Thymus (tissue), 11 donors: ENCODE results near the gene GSK3B. TPM values are rescaled to one million over a fixed set of nuclear protein-coding genes. Genes with fewer than 3 reads are reported as not detected.

Source experiments
- DNase-seq, 9 donors: peaks; one replicate each; pipeline ENCODE4 v3.0.0-alpha.2; 2013; ENCODE audit warnings: low spot score in 9 of 9, low read depth in 6 of 9, missing footprints in 1 of 9
- H3K27ac ChIP-seq, 2 donors: one replicate each; pipeline ENCODE4 v1.5.1; 2013; ENCODE audit warnings: control low read depth in 1 of 2, low read depth in 1 of 2, low read length in 1 of 2, mild to moderate bottlenecking in 1 of 2, moderate library complexity in 1 of 2
- H3K27me3 ChIP-seq, 2 donors: one replicate each; pipeline ENCODE4 v1.5.1; 2013; ENCODE audit warnings: low read length in 1 of 2; ENCODE audit not compliant: control insufficient read depth in 2 of 2, insufficient read depth in 1 of 2
- H3K36me3 ChIP-seq, 2 donors: one replicate each; pipeline ENCODE4 v1.5.1; 2013; ENCODE audit warnings: low read length in 1 of 2, mild to moderate bottlenecking in 1 of 2, moderate library complexity in 1 of 2; ENCODE audit not compliant: control insufficient read depth in 2 of 2, insufficient read depth in 2 of 2
- H3K4me1 ChIP-seq, 2 donors: one replicate each; pipeline ENCODE4 v1.5.1; 2013; ENCODE audit warnings: low read length in 2 of 2; ENCODE audit not compliant: control insufficient read depth in 2 of 2, insufficient read depth in 2 of 2
- H3K4me3 ChIP-seq, 2 donors: one replicate each; pipeline ENCODE4 v1.5.1; 2013; ENCODE audit warnings: low read length in 2 of 2, control low read depth in 1 of 2, mild to moderate bottlenecking in 1 of 2
- H3K9me3 ChIP-seq, 2 donors: one replicate each; pipeline ENCODE4 v1.5.1; 2013; ENCODE audit warnings: low read length in 1 of 2, mild to moderate bottlenecking in 1 of 2; ENCODE audit not compliant: control insufficient read depth in 2 of 2, insufficient read depth in 1 of 2
- WGBS: extraction: QIAGEN DNeasy Blood & Tissue Kit; methylation state at CpG from one replicate; pipeline ENCODE4 v1.1.7; 2013; 5-methylcytosine and 5-hydroxymethylcytosine counted together
- polyA plus RNA-seq: library from polyadenylated mRNA; stranded (reverse); fragments of 200-250 nt; gene quantifications from one replicate; pipeline ENCODE4 v1.2.3, GENCODE V29; 2013
- total RNA-seq: library from RNA; stranded (reverse); fragments of 120-200 nt; gene quantifications from one replicate; pipeline ENCODE4 v1.2.4, GENCODE V29; 2013
- donor health status: healthy.

GSK3B gene
- total and polyA plus RNA-seq, 2 donors, result 10.9 to 34.0 TPM

DNA sequence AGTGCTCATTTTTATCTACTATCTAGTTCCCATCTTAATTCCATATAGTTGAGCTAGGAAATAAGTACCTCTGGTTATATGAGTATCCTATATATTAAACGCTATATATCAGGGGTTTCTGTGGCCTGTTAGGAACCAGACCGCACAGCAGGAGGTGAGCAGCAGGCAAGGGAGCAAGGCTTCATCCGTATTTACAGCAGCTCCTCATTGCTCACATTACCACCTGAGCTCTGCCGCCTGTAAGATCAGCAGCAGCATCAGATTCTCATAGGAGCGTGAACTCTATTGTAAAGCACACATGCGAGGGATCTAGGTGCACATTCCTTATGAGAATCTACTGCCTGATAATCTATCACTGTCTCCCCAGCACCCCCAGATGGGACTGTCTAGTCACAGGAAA is 23.0 kb downstream of the GSK3B start:
- peaks cover 0 to 2% of the 10 kb centered on the region in 2 donors for H3K36me3 ChIP-seq
- H3K4me1 ChIP-seq, result no peaks in the 10 kb centered on the region
- H3K4me3 ChIP-seq, result no peak overlapping the region
- peaks cover 0 to 3% of the 10 kb centered on the region in 2 donors for H3K9me3 ChIP-seq
- no peak overlapping the region for H3K27ac ChIP-seq
- WGBS, result 97% methylated on average over 6 of the region's 6 CpGs
- no peak for DNase-seq
- H3K27me3 ChIP-seq, result no peaks in the 10 kb centered on the region

DNA sequence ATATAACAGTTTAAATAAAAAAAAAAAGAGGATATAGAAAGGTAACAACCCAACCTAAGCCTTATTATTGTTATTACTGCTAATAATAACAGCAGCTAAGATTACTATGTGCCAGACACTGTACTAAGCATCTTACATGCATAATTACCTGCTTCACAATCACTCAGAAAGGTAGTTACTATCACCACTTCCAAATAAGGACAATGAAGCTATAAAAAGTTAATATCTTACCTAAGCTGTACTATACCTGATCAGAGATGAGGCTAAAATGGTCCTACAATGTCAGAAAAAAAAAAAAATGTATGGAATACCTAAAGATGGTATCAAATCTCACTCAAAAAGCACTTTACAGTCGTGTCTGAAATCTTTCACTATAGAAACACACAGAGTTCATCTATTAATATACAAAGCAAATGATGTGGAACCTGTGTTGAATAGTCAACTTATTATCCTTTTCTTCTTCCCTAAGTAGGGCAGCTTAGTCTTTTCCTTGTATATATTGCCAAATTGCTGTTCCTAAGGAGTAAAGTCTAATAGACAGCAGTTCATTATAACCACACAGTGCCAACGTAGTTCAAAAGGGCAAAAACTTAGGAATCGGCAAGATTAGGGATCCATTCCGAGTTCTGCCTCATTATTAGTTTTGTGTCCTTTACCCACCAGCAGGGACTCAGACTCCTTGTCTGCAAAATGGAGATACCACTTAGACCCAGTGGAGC is 23.8 kb downstream of the GSK3B start:
- WGBS, result 97% methylated on average over 4 of the region's 4 CpGs
- H3K4me3 ChIP-seq, result no peak overlapping the region
- no peak for DNase-seq
- H3K4me1 ChIP-seq, result no peaks in the 10 kb centered on the region
- H3K9me3 ChIP-seq, result peaks cover 0 to 3% of the 10 kb centered on the region in 2 donors
- no peaks in the 10 kb centered on the region for H3K27me3 ChIP-seq
- H3K27ac ChIP-seq, result no peak overlapping the region
- peaks cover 0 to 2% of the 10 kb centered on the region in 2 donors for H3K36me3 ChIP-seq

DNA sequence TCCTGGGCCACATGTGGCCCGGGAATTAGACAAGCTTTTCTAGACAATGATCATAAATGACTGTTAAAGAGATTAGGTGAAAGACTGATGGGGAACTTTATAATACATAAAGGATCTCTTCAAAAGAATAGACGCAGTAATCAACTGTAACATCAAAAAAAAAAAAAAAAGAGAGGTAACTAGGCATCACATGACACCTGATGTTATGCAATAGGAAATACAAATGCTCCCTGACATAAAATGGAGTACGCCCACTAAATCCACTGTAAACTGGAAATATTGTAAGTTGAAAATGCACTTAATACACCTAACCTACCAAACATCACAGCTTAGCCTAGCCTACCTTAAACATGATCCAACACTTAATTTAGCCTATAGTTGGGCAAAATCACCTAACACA is 27.2 kb downstream of the GSK3B start:
- Histone ChIP-seq H3K36me3 (peaks cover 0 to 2% of the 10 kb centered on the region in 2 donors), H3K27ac (no peak overlapping the region), H3K27me3 (no peaks in the 10 kb centered on the region), H3K9me3 (no peaks in the 10 kb centered on the region), H3K4me3 (no peak overlapping the region), H3K4me1 (no peaks in the 10 kb centered on the region)
- DNase-seq, result no peak
- 91% methylated on average over 3 of the region's 3 CpGs for WGBS

DNA sequence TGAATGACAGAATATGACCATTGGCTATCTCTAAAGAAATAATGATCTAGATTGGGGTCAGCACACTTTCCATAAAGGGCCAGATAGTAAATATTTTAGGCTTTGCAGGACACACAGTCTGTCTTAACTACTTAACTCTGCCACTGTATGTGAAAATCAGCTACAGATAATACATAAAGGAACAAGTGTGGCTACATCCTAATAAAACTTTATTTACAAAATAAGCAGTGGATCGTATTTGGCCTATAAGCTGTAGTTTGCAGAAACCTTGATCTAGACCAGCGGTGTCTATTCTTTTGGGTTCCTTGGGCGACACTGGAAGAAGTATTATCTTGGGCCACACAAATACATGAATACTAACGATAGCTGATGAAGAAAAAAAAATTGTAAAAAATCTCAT is 27.6 kb downstream of the GSK3B start:
- H3K36me3 ChIP-seq, result peaks cover 0 to under 1% of the 10 kb centered on the region in 2 donors
- no peaks in the 10 kb centered on the region for H3K9me3 ChIP-seq
- DNase-seq, result no peak
- H3K4me3 ChIP-seq, result no peak overlapping the region
- 86% methylated on average over 4 of the region's 4 CpGs for WGBS
- H3K27ac ChIP-seq, result no peak overlapping the region
- H3K4me1 ChIP-seq, result no peaks in the 10 kb centered on the region
- H3K27me3 ChIP-seq, result no peaks in the 10 kb centered on the region

DNA sequence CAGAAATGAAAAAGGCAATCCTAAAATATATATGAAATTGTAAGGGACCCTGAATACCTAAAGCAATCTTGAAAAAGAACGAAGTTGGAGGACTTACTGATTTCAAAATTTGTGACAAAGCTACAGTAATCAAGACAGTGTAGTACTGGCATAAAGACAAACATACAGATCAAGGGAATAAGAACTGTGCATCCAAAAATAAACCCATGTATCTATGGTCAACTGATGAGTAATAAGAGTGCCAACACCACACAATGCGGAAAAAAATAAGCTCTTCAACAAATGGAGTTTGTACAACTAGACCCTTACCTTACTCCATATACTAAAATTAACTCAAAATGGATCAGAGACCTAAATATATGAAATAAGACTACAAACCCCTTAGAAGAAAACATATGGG is 29.6 kb downstream of the GSK3B start:
- WGBS, result 97% methylated on average over 2 of the region's 2 CpGs
- no peaks in the 10 kb centered on the region for H3K9me3 ChIP-seq
- H3K27me3 ChIP-seq, result no peaks in the 10 kb centered on the region
- no peak for DNase-seq
- H3K27ac ChIP-seq, result no peak overlapping the region
- no peak overlapping the region for H3K4me3 ChIP-seq
- H3K36me3 ChIP-seq, result no peaks in the 10 kb centered on the region
- H3K4me1 ChIP-seq, result no peaks in the 10 kb centered on the region

DNA sequence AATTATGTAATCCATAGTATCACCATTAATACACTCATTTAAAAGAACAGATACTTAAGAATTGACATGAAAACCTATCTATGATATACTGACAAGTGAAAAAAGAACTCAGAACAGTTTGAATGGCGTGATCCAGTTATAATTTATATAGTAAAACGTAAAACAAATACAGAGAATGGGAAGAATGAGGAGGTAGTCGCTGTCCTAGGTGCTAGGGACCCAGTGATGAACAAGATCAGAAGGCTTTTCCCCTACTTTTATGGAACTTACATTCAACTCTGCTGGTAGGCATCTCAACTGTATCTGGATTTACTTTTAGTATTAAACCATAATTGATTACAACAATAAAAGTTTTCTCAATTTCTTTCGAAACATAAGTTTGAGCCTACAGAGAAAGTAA is 31.8 kb downstream of the GSK3B start:
- no peaks in the 10 kb centered on the region for H3K36me3 ChIP-seq
- H3K4me3 ChIP-seq, result no peak overlapping the region
- 97% methylated on average over 4 of the region's 4 CpGs for WGBS
- no peaks in the 10 kb centered on the region for H3K4me1 ChIP-seq
- no peaks in the 10 kb centered on the region for H3K9me3 ChIP-seq
- no peak for DNase-seq
- no peak overlapping the region for H3K27ac ChIP-seq
- no peaks in the 10 kb centered on the region for H3K27me3 ChIP-seq

DNA sequence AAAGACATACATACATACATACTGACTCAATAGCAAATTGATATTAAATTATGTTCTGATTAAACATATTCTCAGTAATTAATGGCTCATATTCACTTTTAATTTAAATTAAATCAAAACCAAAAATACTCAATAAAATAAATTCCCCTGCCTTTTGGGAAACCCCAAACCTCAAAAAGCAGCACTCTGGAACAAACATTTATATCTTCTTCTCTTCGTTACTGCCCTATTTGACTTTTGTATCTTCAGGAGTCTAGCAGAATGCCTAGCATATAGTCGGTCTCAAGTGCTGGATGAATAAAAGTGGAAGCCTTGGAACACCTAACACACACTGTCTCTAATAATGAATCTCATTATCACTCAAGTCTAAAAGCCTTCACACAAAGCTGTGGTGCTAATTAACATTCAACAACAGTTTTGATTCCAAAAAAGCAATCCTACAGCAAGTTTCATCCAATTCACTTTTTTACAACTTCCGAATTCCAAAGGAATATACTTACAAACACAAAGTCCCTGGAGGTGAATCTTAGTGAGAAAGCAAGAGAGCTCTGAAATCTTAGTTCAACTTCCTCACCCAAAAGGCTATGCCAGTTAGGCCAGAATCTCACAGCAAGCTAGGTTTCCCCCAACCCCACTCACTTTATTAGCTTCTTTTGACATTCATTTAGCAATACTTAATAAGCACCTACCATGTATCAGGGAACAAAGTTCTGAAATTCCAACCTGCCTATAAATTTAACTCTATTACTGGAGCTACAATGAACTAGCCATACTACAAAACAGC is 35.0 kb downstream of the GSK3B start:
- no peaks in the 10 kb centered on the region for H3K4me1 ChIP-seq
- H3K4me3 ChIP-seq, result no peak overlapping the region
- DNase-seq, result no peak
- H3K27me3 ChIP-seq, result no peaks in the 10 kb centered on the region
- no peak overlapping the region for H3K27ac ChIP-seq
- H3K36me3 ChIP-seq, result no peaks in the 10 kb centered on the region
- H3K9me3 ChIP-seq, result no peaks in the 10 kb centered on the region
- WGBS, result 92% methylated on average over 3 of the region's 3 CpGs

DNA sequence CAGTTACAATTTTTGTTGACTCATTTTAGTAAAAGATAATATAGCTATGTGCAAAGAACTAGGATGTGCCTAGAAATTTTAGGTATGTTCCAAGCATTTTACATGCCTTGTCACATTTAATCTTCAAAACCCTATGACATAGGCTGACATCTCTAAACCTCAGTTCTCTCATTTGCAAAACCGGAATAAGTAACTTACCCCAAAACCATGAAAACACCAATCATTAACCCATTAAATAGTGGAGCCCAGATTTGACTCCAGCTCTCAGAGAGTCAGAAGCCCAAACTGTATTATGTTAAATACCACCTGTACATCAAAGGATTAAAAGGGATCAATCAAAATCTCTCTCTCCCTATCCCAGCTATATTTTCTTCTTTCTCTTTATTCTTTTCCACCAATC is 36.6 kb downstream of the GSK3B start:
- no peak overlapping the region for H3K4me3 ChIP-seq
- no peak for DNase-seq
- no peaks in the 10 kb centered on the region for H3K4me1 ChIP-seq
- no peaks in the 10 kb centered on the region for H3K27me3 ChIP-seq
- 92% methylated on average over 1 of the region's 1 CpG for WGBS
- H3K27ac ChIP-seq, result no peak overlapping the region
- no peaks in the 10 kb centered on the region for H3K36me3 ChIP-seq
- no peaks in the 10 kb centered on the region for H3K9me3 ChIP-seq

DNA sequence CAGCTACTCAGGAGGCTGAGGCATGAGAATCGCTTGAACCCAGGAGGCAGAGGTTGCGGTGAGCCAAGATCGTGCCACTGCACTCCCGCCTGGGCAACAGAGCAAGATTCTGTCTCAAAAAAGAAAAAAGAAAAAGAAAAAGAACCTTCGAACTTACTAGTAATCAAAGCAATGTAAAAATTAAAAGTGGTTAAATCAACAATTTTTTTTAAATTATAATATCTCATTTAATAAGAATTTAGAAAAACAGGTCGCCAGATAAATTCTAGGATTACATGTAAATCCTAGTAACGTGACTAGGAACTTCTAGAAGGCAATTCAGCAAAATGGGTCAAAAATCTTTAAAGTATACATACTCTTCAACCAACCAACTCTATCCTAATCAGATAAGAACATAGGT is 37.2 kb downstream of the GSK3B start:
- Histone ChIP-seq H3K9me3 (no peaks in the 10 kb centered on the region), H3K27ac (no peak overlapping the region), H3K4me1 (no peaks in the 10 kb centered on the region), H3K27me3 (no peaks in the 10 kb centered on the region), H3K4me3 (no peak overlapping the region), H3K36me3 (no peaks in the 10 kb centered on the region)
- over 99% methylated on average over 7 of the region's 7 CpGs for WGBS
- no peak for DNase-seq
